NCI-H2227 (cell line): Measurements from ENCODE around the gene VCX3B.
"Not testable (repeated sequence)": the region's sequence is repeated elsewhere in the genome, so short reads cannot be mapped to it uniquely, and the experiment has no call there.

Source experiments
- DNase-seq: peaks from one replicate; lab custom pipeline; 2025; ENCODE audit not compliant: unreplicated experiment; lab: John Stamatoyannopoulos, UW

VCX3B gene

GRCh38 chrX:8464530-8464929, at the start of gene VCX3B:
Gene VCX3B (plus strand): TSS chrX:8464830. CDS start chrX:8465451, 621 bp downstream.
- not testable (repeated sequence) for DNase-seq

GRCh38 chrX:8418301-8418700, 46.3 kb upstream of the VCX3B start:
- no peak for DNase-seq

GRCh38 chrX:8424912-8425311, 39.7 kb upstream of the VCX3B start:
- no peak for DNase-seq

GRCh38 chrX:8429692-8430249, 34.9 kb upstream of the VCX3B start:
- DNase-seq = no peak

- no peak for DNase-seq
Observed at GRCh38 chrX:8430444-8430843, 34.2 kb upstream of the VCX3B start.

GRCh38 chrX:8432396-8432795, 32.2 kb upstream of the VCX3B start:
- no peak for DNase-seq

- DNase-seq = no peak
Observed at GRCh38 chrX:8433109-8434062, 31.2 kb upstream of the VCX3B start.

GRCh38 chrX:8447368-8447767, 17.3 kb upstream of the VCX3B start:
- DNase-seq = no peak

GRCh38 chrX:8452343-8452742, 12.3 kb upstream of the VCX3B start:
- not testable (repeated sequence) for DNase-seq

GRCh38 chrX:8453611-8454010, 11.0 kb upstream of the VCX3B start:
- DNase-seq = no peak

- no peak for DNase-seq
Observed at GRCh38 chrX:8455557-8455956, 9.1 kb upstream of the VCX3B start.

- no peak for DNase-seq
Observed at GRCh38 chrX:8462488-8462887, 2.1 kb upstream of the VCX3B start.

GRCh38 chrX:8484360-8484949, 19.8 kb downstream of the VCX3B start:
- DNase-seq = no peak

- DNase-seq = not testable (repeated sequence)
Observed at GRCh38 chrX:8495036-8495435, 30.4 kb downstream of the VCX3B start.

- no peak for DNase-seq
Observed at GRCh38 chrX:8500203-8500602, 35.6 kb downstream of the VCX3B start.

- DNase-seq = not testable (repeated sequence)
Observed at GRCh38 chrX:8502101-8502500, 37.5 kb downstream of the VCX3B start.

GRCh38 chrX:8504451-8504850, 39.8 kb downstream of the VCX3B start:
- no peak for DNase-seq
